Mammary epithelial cell (primary cell): ENCODE measurements around the gene RARG.

ENCODE experiments used
- EZH2 ChIP-seq: IDR thresholded peaks from 2 replicates; pipeline ENCODE4 v1.6.1; 2012; ENCODE audit warnings: low read length, inconsistent platforms, borderline replicate concordance
- TF ChIP-seq, protein P1 (sequence below), 2 donors: IDR thresholded peaks in 1 of 2; conservative IDR thresholded peaks in 1 of 2; 2 replicates each; pipeline ENCODE4 v1.5.1; 2011 to 2012; ENCODE audit warnings: inconsistent platforms in 2 of 2, low read length in 2 of 2, mild to moderate bottlenecking in 2 of 2, control low read depth in 1 of 2, low read depth in 1 of 2; ENCODE audit not compliant: insufficient read depth in 1 of 2; ENCODE audit errors: extremely low read depth in 1 of 2

DNA sequence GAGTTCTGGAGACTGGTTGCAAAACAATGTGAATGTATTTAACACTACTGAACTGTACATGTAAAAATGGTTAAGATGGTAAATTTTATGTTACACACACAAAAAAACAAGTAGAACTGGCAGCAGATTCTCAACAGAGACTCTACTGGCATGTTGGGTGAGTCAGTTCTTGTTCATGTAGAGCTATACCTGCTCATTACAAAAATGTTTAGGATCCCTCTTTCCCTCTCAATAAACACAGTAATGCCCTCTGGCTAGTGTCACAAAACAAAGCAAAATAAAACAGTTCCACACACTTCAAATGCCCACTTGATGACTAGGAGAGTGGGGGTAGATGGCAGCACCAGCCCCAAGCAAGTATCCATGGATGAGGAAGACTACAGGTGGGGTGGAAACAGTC is 65.2 kb downstream of the RARG start:
- TF ChIP-seq EZH2: no peak
- TF ChIP-seq, protein P1, sequence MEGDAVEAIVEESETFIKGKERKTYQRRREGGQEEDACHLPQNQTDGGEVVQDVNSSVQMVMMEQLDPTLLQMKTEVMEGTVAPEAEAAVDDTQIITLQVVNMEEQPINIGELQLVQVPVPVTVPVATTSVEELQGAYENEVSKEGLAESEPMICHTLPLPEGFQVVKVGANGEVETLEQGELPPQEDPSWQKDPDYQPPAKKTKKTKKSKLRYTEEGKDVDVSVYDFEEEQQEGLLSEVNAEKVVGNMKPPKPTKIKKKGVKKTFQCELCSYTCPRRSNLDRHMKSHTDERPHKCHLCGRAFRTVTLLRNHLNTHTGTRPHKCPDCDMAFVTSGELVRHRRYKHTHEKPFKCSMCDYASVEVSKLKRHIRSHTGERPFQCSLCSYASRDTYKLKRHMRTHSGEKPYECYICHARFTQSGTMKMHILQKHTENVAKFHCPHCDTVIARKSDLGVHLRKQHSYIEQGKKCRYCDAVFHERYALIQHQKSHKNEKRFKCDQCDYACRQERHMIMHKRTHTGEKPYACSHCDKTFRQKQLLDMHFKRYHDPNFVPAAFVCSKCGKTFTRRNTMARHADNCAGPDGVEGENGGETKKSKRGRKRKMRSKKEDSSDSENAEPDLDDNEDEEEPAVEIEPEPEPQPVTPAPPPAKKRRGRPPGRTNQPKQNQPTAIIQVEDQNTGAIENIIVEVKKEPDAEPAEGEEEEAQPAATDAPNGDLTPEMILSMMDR (conservative IDR thresholded peaks at IDR 0.05 in 1 of 2, IDR thresholded peaks at IDR 0.05 in 1 of 2; ENCODE audit: extremely low read depth in 1 of 2, insufficient read depth in 1 of 2, low read depth in 1 of 2, low read length in 2 of 2): no peak
